Stimulated activated CD8-positive, alpha-beta memory T cell treated with anti-CD3 and anti-CD28 coated beads, Interleukin-12 subunit alpha, Interleukin-12 subunit beta, amount 100 ng/mL, for 24 hours (primary cell): Measurements from ENCODE around the gene RASGEF1C.

Experiments used
- DNase-seq: peaks from one replicate; pipeline ENCODE4 v3.0.0-alpha.2; 2020; ENCODE audit errors: extremely low read depth

Gene RASGEF1C

GRCh38 chr5:180179442-180180420, 29.3 kb downstream of the RASGEF1C start:
- no peak for DNase-seq

- no peak for DNase-seq
Measured at GRCh38 chr5:180178531-180179441, 30.2 kb downstream of the RASGEF1C start.

GRCh38 chr5:180176191-180176590, 32.8 kb downstream of the RASGEF1C start:
- no peak for DNase-seq

GRCh38 chr5:180175015-180175431, 34.0 kb downstream of the RASGEF1C start:
- no peak for DNase-seq

GRCh38 chr5:180174587-180174972, 34.4 kb downstream of the RASGEF1C start:
- DNase-seq: no peak

- DNase-seq: no peak
Measured at GRCh38 chr5:180173875-180174586, 35.0 kb downstream of the RASGEF1C start.

- no peak for DNase-seq
Measured at GRCh38 chr5:180173198-180173544, 35.8 kb downstream of the RASGEF1C start.

- DNase-seq: no peak
Measured at GRCh38 chr5:180172447-180173197, 36.4 kb downstream of the RASGEF1C start.

- no peak for DNase-seq
Measured at GRCh38 chr5:180171568-180172094, 37.4 kb downstream of the RASGEF1C start.

- DNase-seq: no peak
Measured at GRCh38 chr5:180170810-180171567, 38.0 kb downstream of the RASGEF1C start.

- DNase-seq: no peak
Measured at GRCh38 chr5:180170106-180170809, 38.8 kb downstream of the RASGEF1C start.

GRCh38 chr5:180169248-180170105, 39.5 kb downstream of the RASGEF1C start:
- no peak for DNase-seq

- no peak for DNase-seq
Measured at GRCh38 chr5:180168758-180169157, 40.3 kb downstream of the RASGEF1C start.

GRCh38 chr5:180166176-180166575, 42.8 kb downstream of the RASGEF1C start:
- DNase-seq: no peak

- DNase-seq: no peak
Measured at GRCh38 chr5:180162304-180162661, 46.7 kb downstream of the RASGEF1C start.

GRCh38 chr5:180161420-180162303, 47.3 kb downstream of the RASGEF1C start:
- no peak for DNase-seq

- DNase-seq: no peak
Measured at GRCh38 chr5:180160789-180161188, 48.2 kb downstream of the RASGEF1C start.

GRCh38 chr5:180160215-180160614, 48.8 kb downstream of the RASGEF1C start:
- no peak for DNase-seq
